Spleen (tissue), 7 donors: ENCODE data around the gene CSRP2.

Source experiments
- POLR2AphosphoS5 ChIP-seq, 3 donors: sonication (generic); formaldehyde crosslinking; IDR thresholded peaks; one replicate each; pipeline ENCODE4 v1.5.1; 2017; ENCODE audit warnings: antibody characterized with exemption in 3 of 3
- TF ChIP-seq, protein P1 (sequence below), 11 experiments: fragments of 200-600 bp in 7 of 11; fragments of 450-650 bp in 4 of 11; sonication (generic) in 4 of 11; IDR thresholded peaks in 8 of 11; conservative IDR thresholded peaks in 3 of 11; 1 replicate in 7 of 11; 2 replicates in 4 of 11; pipeline versions ENCODE4 v1.4.0 to v1.8.0; 2016 to 2021; ENCODE audit warnings: antibody characterized with exemption in 11 of 11, inconsistent platforms in 4 of 11, mild to moderate bottlenecking in 1 of 11
- donor health status: DM: no; HTN: no; CAD: no; lungs with moderate emphysema.
- donor health status: DM: no; HTN: no; CAD: no.
- donor health status: DM: no; HTN: no; CAD: no.

DNA sequence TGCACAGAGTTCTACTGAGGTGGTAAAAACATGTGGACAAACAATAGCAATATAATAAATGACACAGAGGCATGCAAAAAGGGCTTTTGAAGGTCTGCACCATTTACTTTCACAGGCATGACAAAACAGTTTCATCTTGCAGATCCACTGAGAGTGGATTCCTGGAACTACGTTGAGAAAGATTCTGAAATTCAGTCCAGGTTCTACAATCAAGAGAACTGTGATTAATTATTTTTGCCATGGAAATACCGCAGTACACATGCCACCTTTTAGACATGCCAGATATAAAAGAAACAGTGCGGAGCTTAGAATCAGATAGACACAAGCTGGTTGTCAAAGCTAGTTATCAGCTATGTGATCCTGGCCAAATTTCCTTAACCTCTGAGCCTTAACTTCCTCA, 4.8 kb downstream of the CSRP2 start:
- no peak for TF ChIP-seq POLR2AphosphoS5 (IDR thresholded peaks at IDR 0.05)
- TF ChIP-seq, protein P1, sequence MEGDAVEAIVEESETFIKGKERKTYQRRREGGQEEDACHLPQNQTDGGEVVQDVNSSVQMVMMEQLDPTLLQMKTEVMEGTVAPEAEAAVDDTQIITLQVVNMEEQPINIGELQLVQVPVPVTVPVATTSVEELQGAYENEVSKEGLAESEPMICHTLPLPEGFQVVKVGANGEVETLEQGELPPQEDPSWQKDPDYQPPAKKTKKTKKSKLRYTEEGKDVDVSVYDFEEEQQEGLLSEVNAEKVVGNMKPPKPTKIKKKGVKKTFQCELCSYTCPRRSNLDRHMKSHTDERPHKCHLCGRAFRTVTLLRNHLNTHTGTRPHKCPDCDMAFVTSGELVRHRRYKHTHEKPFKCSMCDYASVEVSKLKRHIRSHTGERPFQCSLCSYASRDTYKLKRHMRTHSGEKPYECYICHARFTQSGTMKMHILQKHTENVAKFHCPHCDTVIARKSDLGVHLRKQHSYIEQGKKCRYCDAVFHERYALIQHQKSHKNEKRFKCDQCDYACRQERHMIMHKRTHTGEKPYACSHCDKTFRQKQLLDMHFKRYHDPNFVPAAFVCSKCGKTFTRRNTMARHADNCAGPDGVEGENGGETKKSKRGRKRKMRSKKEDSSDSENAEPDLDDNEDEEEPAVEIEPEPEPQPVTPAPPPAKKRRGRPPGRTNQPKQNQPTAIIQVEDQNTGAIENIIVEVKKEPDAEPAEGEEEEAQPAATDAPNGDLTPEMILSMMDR (IDR thresholded peaks at IDR 0.05 in 8 of 11, conservative IDR thresholded peaks at IDR 0.05 in 3 of 11) = no peak
